T follicular helper cell (primary cell): ENCODE data around the gene OAS2.

ENCODE experiments used
- DNase-seq: peaks from one replicate; pipeline ENCODE4 v3.0.0-alpha.2; 2020; ENCODE audit warnings: low read depth

Gene OAS2

DNA sequence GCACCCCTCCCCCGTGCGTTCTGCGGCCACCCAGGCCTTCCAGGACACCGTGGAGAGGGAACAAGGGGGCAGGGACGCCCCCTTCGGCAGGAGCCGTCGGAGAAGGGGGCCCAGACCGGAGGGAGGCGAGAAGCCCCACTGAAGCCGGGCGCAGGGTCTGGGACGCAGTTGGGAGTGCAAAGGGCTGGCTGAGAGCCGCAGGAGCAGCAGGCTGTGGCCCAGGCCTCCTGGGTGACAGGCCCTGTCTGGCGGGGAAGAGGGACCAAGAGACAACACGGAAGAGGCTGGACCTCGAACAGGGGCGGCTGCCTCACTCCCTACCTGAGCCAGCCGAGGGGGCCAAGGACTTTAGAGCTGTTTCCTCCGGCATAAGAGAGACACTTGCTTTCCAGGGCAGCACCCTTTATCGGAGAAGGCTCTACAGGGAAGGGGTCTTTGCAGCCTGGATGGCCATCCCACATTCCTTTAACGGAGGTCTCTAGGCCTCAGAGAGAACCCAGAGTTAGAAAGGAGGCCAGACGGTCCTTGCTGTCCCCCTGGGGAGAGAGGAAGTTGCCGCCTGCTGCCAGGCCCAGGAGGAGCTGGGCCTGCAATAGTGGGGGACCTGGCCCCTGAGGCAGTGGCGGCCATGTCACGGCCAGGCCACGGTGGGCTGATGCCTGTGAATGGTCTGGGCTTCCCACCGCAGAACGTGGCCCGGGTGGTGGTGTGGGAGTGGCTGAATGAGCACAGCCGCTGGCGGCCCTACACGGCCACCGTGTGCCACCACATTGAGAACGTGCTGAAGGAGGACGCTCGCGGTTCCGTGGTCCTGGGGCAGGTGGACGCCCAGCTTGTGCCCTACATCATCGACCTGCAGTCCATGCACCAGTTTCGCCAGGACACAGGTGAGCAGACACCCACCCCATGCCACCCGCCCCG lies 79.5 kb downstream of the OAS2 start:
- no peak for DNase-seq

DNA sequence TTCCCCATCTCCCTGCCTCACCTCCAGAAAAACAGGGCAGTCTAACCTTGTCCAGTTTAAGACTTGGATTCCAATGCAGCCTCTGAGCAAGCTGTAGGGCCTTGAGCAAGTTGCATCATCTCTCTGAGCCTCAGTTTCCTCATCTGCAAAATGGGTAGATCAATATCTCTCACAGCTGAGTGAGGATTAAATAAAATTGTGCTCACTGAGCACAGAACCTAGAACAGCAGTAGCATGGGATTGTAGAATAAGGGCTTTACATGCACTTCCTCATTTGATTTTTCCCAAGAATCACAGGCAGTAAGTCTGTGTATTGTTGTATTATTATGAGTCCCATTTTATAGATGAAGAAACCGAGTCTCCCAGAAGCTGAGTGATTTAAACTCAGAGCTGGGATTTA lies 80.2 kb downstream of the OAS2 start:
- DNase-seq, result no peak

GRCh38 chr12:113059071-113059595 lies 80.8 kb downstream of the OAS2 start:
- DNase-seq, result no peak

DNA sequence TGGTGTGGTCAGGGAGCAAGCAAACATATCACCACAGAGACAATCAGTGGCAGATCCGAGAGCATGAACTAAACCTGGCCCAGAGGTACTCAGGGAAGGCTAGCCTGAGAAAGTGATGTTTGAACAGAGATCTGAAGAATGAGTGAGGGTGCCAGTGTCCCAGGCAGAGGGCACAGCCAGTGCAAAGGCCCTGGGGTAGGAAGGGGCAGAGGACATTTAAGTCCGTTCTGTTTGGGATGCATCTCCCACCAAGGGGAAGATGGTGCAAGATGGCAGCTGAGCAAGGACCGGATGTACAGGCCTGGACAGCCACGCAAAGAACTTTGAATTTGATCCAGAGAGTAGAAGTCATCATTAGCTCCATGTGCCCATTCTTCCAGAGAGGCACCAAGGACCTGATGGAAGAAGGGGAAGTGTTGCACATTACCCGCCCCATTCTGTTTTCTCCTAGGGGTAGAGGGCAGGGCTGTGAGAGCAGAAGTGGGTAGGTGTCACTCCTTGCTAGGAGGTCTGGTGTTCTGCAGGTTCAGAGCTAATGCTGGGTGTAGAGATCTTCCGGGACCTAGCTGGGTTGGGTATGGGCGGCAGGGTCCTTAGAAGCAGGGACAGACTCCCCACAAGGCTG lies 82.1 kb downstream of the OAS2 start:
- DNase-seq, result no peak

- DNase-seq, result no peak
Observed at GRCh38 chr12:113061061-113061694, 82.9 kb downstream of the OAS2 start.
